OCI-LY3 (cell line): Measurements from ENCODE around the gene DDIT3.

Experiments used
- EZH2phosphoT487 ChIP-seq: fragments of 200-600 bp; shearing (Covaris generic); IDR thresholded peaks from 2 replicates; pipeline ENCODE4 v1.6.1; 2018; ENCODE audit warnings: antibody characterized with exemption, mixed run types, low read depth
- TF ChIP-seq, protein P1 (sequence below): fragments of 200-600, 300-600 bp; sonication (generic); IDR thresholded peaks from 2 replicates; pipeline ENCODE4 v1.5.1; 2014; ENCODE audit warnings: antibody characterized with exemption, low read length, low read depth

DNA sequence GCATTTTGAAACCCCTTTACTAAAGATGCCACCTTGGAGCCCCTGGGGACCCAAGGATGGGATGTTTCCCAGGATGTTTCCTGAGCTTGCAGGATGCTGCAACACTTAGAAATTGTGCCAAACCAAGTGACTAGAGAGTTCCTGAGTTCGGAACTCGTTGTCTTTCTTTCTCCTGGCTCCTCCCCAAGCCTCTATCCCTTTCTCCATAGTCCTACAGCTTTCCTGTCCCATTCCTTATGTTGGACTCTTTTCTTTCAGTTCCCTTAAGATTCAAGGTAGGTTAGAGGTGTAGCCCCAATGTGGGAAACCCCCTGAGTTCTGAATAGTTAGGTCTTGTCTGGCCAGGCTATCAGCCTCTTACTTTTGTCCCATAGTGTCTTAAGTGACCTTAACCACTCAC lies 28.2 kb upstream of the DDIT3 start:
- TF ChIP-seq, protein P1, sequence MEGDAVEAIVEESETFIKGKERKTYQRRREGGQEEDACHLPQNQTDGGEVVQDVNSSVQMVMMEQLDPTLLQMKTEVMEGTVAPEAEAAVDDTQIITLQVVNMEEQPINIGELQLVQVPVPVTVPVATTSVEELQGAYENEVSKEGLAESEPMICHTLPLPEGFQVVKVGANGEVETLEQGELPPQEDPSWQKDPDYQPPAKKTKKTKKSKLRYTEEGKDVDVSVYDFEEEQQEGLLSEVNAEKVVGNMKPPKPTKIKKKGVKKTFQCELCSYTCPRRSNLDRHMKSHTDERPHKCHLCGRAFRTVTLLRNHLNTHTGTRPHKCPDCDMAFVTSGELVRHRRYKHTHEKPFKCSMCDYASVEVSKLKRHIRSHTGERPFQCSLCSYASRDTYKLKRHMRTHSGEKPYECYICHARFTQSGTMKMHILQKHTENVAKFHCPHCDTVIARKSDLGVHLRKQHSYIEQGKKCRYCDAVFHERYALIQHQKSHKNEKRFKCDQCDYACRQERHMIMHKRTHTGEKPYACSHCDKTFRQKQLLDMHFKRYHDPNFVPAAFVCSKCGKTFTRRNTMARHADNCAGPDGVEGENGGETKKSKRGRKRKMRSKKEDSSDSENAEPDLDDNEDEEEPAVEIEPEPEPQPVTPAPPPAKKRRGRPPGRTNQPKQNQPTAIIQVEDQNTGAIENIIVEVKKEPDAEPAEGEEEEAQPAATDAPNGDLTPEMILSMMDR: no peak
- no peak for TF ChIP-seq EZH2phosphoT487
